Panc1 (cell line): Measurements from ENCODE around the gene ZDHHC11B. TPM values are rescaled to one million over a fixed set of nuclear protein-coding genes. Genes with fewer than 3 reads are reported as not detected.
A peak's percentile ranks its signal among the peaks of the same experiment; 100 is the strongest.
"Not testable (repeated sequence)": the region's sequence is repeated elsewhere in the genome, so short reads cannot be mapped to it uniquely, and the experiment has no call there.

ENCODE experiments used
- ATAC-seq: fragments of 200-7000 bp; cut with Tn5 transposase; 2 replicates; pipeline ENCODE4 v1.9.1; 2020; ENCODE audit warnings: mild to moderate bottlenecking, moderate library complexity
- BruUV-seq: library from RNA; stranded (reverse); fragments of 400-500 nt; replicated peaks from 2 replicates; lab custom pipeline; 2021; lab: Mats Ljungman, UMichigan
- CTCF ChIA-PET: fragments of 300-600 bp; sonication (Branson Sonifier 250); formaldehyde crosslinking; loops from one replicate; lab custom pipeline; 2022; ENCODE audit warnings: antibody characterized with exemption; lab: Charles Lee
- POLR2A ChIA-PET: fragments of 300-600 bp; sonication (Branson Sonifier 250); formaldehyde crosslinking; loops from one replicate; lab custom pipeline; 2022; ENCODE audit warnings: antibody characterized with exemption; lab: Charles Lee
- DNase-seq: peaks from one replicate; pipeline ENCODE4 v3.0.0-alpha.2; 2010; ENCODE audit warnings: low read depth, low spot score
- H3K27ac ChIP-seq: 2 replicates; pipeline ENCODE4 v1.5.1; 2011; ENCODE audit warnings: mild to moderate bottlenecking, low read length, inconsistent platforms
- H3K27me3 ChIP-seq: fragments of 200-500 bp; sonication (Bioruptor generic); 2 replicates; pipeline ENCODE4 v1.6.0; 2014; ENCODE audit warnings: low read length, inconsistent platforms; ENCODE audit not compliant: control insufficient read depth, insufficient read depth
- H3K36me3 ChIP-seq: fragments of 200-500 bp; sonication (Bioruptor generic); 2 replicates; pipeline ENCODE4 v1.5.1; 2014; ENCODE audit warnings: inconsistent platforms, mild to moderate bottlenecking, low read length, moderate library complexity; ENCODE audit not compliant: control insufficient read depth, insufficient read depth
- H3K4me1 ChIP-seq: 2 replicates; pipeline ENCODE4 v1.5.1; 2011; ENCODE audit warnings: inconsistent platforms, mild to moderate bottlenecking, low read length, moderate library complexity; ENCODE audit not compliant: control insufficient read depth, insufficient read depth
- H3K4me3 ChIP-seq, 2 experiments: 2 replicates each; pipeline ENCODE4 v1.5.1; 2011 to 2012; ENCODE audit warnings: low read depth in 2 of 2, low read length in 2 of 2, mild to moderate bottlenecking in 2 of 2, inconsistent platforms in 1 of 2, moderate library complexity in 1 of 2
- H3K9me3 ChIP-seq: fragments of 200-500 bp; sonication (Bioruptor generic); 2 replicates; pipeline ENCODE4 v1.5.1; 2014; ENCODE audit warnings: low read depth, mild to moderate bottlenecking, inconsistent platforms, low read length, moderate library complexity; ENCODE audit not compliant: control insufficient read depth, insufficient read depth
- in situ Hi-C: cut with HindIII; loops from 2 replicates; pipeline ENCODE4 v1.10.0; 2016; ENCODE audit warnings: low sequenced_read_pairs, low pct_unique_long_range_greater_than_20kb
- intact Hi-C: fragments of 100-400 bp; cut with micrococcal nuclease; formaldehyde crosslinking; loops from one replicate; pipeline ENCODE4 v1.10.0; 2022; ENCODE audit not compliant: unreplicated experiment
- total RNA-seq: library from RNA; stranded (reverse); gene quantifications from one replicate; pipeline ENCODE4 v1.2.1, GENCODE V29; 2021; ENCODE audit not compliant: unreplicated experiment

The ZDHHC11B gene
- total RNA-seq, 1 experiment from 2014 or later: 1.4 TPM

DNA sequence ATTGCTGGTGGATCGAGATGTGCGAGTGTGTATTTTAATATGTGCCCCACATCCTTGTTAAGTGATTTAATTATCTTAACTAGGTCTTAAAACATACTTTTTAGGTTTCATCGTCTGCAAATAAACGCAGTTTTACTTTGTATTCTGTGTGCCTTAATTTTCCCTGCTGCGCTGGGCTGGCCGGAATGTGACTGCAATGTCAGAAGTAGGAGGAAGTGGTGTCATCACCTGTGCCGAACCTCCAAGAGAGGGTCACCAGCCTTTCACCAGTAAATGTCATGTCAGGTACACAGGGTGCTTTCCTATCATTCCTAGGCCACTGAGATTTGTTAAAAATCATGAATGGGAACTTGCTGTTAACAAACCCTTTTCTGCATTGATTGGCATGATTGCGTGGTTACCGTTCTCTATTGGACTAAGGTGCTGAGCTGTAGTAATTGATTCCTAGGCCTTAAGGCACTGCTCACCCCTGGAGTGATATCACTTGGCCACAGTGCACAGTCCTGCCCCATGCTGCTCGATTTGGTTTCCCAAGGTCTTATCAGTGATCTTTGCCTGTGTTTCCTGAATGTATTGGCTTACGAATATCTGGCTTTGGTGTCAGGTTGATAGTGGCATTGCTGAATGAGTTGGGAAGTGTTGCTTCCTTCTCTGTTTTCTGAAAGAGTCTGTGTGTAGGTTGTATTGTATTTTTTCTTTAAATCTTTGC, 40.7 kb downstream of the ZDHHC11B start:
- not testable (repeated sequence) for H3K27me3 ChIP-seq, BruUV-seq, H3K27ac ChIP-seq

DNA sequence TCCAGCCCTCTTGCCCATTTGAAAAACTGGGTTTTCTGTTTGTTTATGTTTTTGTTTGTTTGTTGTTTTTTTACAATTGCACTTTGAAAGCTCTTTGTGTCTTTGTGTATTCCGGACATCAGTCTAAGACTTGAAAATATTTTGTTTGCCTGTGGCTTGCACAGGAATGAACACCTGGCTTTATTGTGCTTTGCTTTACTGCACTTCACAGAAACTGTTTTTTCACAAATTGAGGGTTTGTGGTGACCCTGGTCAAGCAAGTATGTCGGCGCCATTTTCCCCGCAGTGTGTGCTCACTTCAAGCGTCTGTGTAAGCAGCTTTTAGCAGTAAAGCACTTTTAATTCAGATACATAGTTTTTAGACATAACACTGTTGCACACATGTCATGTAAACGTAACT, 42.3 kb downstream of the ZDHHC11B start:
- H3K4me1 ChIP-seq, DNase-seq, intact Hi-C loops, H3K36me3 ChIP-seq, in situ Hi-C loops, ATAC-seq, CTCF ChIA-PET, POLR2A ChIA-PET, BruUV-seq, H3K4me3 ChIP-seq, H3K9me3 ChIP-seq, H3K27me3 ChIP-seq, H3K27ac ChIP-seq: not testable (repeated sequence)

More for the DNA sequence above, 40.7 kb downstream of the ZDHHC11B start:
- H3K9me3 ChIP-seq, in situ Hi-C loops, CTCF ChIA-PET, H3K4me1 ChIP-seq, H3K36me3 ChIP-seq, DNase-seq, POLR2A ChIA-PET, ATAC-seq, H3K4me3 ChIP-seq, intact Hi-C loops: not testable (repeated sequence)

- H3K27ac ChIP-seq, H3K4me3 ChIP-seq, H3K9me3 ChIP-seq, POLR2A ChIA-PET, CTCF ChIA-PET, BruUV-seq, DNase-seq, ATAC-seq, in situ Hi-C loops, H3K27me3 ChIP-seq, H3K4me1 ChIP-seq, H3K36me3 ChIP-seq, intact Hi-C loops: not testable (repeated sequence)
Observed at GRCh38 chr5:734145-734544, 50.4 kb downstream of the ZDHHC11B start.

DNA sequence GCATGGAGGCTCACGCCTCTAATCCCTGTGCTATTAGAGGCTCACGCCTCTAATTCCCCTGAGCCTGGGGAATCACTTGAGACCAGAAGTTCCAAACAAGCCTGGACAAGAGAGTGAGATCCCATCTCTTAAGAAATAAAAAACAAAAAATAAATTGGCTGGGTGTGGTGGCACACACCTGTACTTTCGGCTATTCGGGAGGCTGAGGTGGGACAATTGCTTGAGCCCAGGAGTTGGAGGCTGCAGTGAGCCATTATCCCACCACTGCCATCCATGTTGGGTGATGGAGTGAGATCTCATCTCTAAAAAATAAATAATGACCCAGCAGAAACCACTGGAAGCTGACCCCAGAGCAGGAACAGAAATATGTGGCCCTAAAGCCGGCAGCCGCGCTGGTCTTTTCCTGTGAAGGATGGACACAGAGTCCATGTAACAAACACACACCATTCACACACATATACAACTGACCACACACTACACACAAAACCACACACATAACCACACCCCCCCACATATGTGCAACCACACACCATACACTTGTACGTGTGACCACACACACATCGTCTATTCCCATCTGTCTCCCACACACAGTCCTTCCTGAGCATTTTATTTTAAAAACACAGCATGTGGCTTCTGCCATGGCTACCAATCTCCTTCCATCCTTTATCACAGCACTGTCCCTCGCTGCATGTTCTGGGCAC, 51.6 kb downstream of the ZDHHC11B start:
- H3K9me3 ChIP-seq, CTCF ChIA-PET, H3K36me3 ChIP-seq, H3K4me1 ChIP-seq, BruUV-seq, H3K27ac ChIP-seq, ATAC-seq, H3K4me3 ChIP-seq, DNase-seq, H3K27me3 ChIP-seq, POLR2A ChIA-PET, intact Hi-C loops, in situ Hi-C loops: not testable (repeated sequence)

GRCh38 chr5:729225-729624, 55.3 kb downstream of the ZDHHC11B start:
- H3K27ac ChIP-seq, intact Hi-C loops, H3K4me1 ChIP-seq, in situ Hi-C loops, H3K9me3 ChIP-seq, CTCF ChIA-PET, POLR2A ChIA-PET, BruUV-seq, H3K27me3 ChIP-seq, H3K4me3 ChIP-seq, DNase-seq, H3K36me3 ChIP-seq: not testable (repeated sequence)
- 0 out of 2 replicates have a peak, but pooled peaks have one; percentile 15 for ATAC-seq

- H3K4me3 ChIP-seq, CTCF ChIA-PET, BruUV-seq, H3K9me3 ChIP-seq, H3K4me1 ChIP-seq, H3K27me3 ChIP-seq, H3K27ac ChIP-seq, H3K36me3 ChIP-seq, in situ Hi-C loops, intact Hi-C loops, DNase-seq, POLR2A ChIA-PET: not testable (repeated sequence)
- ATAC-seq: peak; percentile 73; the same call in 1 of the 2 replicates
Observed at GRCh38 chr5:727087-727486, 57.4 kb downstream of the ZDHHC11B start.

DNA sequence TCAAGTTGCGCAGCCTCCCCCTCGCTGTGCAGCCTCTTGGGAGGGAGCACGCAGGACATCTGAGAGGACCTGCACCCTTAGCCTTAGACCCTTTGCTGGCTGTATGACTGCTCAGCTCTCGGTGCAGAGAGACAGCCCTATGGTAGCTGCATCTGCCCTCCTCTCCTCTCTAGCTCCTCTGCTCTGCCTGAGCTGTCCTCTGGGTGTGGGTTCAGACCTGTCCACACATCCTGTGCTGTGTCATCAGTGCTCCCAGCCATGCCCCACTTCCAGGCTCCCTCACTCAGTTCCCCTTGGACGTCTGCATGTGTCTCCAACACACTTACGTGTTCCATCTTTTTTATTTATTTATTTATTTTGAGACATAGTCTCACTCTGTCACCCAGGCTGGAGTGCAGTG, 60.7 kb downstream of the ZDHHC11B start:
- H3K27me3 ChIP-seq, POLR2A ChIA-PET, H3K27ac ChIP-seq, BruUV-seq, H3K9me3 ChIP-seq, CTCF ChIA-PET, H3K36me3 ChIP-seq, intact Hi-C loops, ATAC-seq, H3K4me1 ChIP-seq, in situ Hi-C loops, DNase-seq, H3K4me3 ChIP-seq: not testable (repeated sequence)
